ENCODE measurements around the gene DCLK2. TPM values are rescaled to one million over a fixed set of nuclear protein-coding genes. Genes with fewer than 3 reads are reported as not detected.

DCLK2 gene
- total RNA-seq, 3 donors from 2014 or later = 3.4 to 5.2 (median 4.0) TPM

GRCh38 chr4:150056569-150056968 is 21.7 kb upstream of the DCLK2 start:
- Histone ChIP-seq H3K36me3 (no peaks in the 10 kb centered on the region), H3K27me3 (no peaks in the 10 kb centered on the region), H3K27ac (no peak overlapping the region), H3K4me3 (no peak overlapping the region), H3K4me1 (no peaks in the 10 kb centered on the region), H3K9me3 (peaks cover 0 to 4% of the 10 kb centered on the region in 2 donors)
- TF ChIP-seq POLR2A (IDR thresholded peaks at IDR 0.05) = no peak
- no peak for TF ChIP-seq CTCF (IDR thresholded peaks at IDR 0.05)
- no peak for TF ChIP-seq POLR2AphosphoS5 (IDR thresholded peaks at IDR 0.05)
- intact Hi-C loops (cut with DNase I; ENCODE audit: low total_unique reads) = no loop called here
- DNase-seq (ENCODE audit: low spot score in 2 of 2) = no peak

- Histone ChIP-seq H3K27ac (no peak overlapping the region), H3K4me3 (no peak overlapping the region), H3K9me3 (peaks cover 0 to 4% of the 10 kb centered on the region in 2 donors), H3K36me3 (no peaks in the 10 kb centered on the region), H3K27me3 (no peaks in the 10 kb centered on the region), H3K4me1 (no peaks in the 10 kb centered on the region)
- TF ChIP-seq CTCF (IDR thresholded peaks at IDR 0.05) = no peak
- no peak for TF ChIP-seq POLR2AphosphoS5 (IDR thresholded peaks at IDR 0.05)
- no peak for TF ChIP-seq POLR2A (IDR thresholded peaks at IDR 0.05)
- intact Hi-C loops (cut with DNase I; ENCODE audit: low total_unique reads) = no loop called here
- DNase-seq (ENCODE audit: low spot score in 2 of 2) = no peak
Observed at GRCh38 chr4:150061086-150061776, 17.0 kb upstream of the DCLK2 start.

DNA sequence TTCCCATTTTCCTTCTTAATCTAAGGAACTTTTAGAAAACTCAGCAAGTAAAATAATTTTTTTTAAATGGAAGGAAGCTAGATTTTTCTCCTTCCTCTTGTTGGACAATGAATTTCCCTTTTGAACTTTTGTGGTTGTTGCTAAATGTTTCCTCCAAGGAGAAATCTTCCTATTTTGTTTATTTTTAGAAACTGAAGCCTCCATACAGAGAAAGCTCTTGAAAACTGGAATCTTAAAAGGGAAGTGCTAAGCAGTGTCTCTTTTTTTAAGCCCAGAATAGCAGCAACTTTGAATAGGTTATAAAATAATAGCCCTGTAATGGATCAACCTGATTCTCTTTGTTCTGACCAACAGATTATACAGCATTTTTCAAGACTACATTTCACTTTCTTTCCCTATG is 15.1 kb upstream of the DCLK2 start:
- H3K27ac ChIP-seq = no peak overlapping the region
- peaks cover 0 to 4% of the 10 kb centered on the region in 2 donors for H3K9me3 ChIP-seq
- intact Hi-C loops (cut with DNase I; ENCODE audit: low total_unique reads) = no loop called here

DNA sequence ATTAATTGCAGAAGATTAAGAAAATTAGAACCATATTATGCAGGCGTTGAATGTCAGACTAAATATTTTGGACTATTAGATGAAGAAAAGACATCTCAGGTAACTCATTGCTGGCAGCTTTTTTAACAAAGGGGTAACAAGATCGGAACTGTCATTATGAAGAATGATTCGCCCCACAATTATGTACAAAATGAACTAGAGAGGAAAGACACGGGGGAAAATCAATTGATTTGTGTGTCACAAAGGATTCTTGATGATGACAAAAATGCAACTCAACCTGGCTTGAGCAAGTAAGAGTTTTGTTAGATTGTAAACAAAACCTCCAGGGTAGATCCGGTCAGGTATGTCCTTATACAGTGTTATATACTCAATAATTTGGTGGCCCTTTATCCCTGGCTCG is 12.5 kb upstream of the DCLK2 start:
- H3K27me3 ChIP-seq = no peaks in the 10 kb centered on the region
- H3K9me3 ChIP-seq = no peaks in the 10 kb centered on the region
- H3K4me3 ChIP-seq = no peak overlapping the region
- DNase-seq (ENCODE audit: low spot score in 2 of 2) = no peak
- TF ChIP-seq CTCF (IDR thresholded peaks at IDR 0.05) (no peak), POLR2AphosphoS5 (IDR thresholded peaks at IDR 0.05) (no peak), POLR2A (IDR thresholded peaks at IDR 0.05) (no peak)
- H3K36me3 ChIP-seq = no peaks in the 10 kb centered on the region
- intact Hi-C loops (cut with DNase I; ENCODE audit: low total_unique reads) = no loop called here
- H3K4me1 ChIP-seq = no peaks in the 10 kb centered on the region
- H3K27ac ChIP-seq = no peak overlapping the region

More for the DNA sequence above, 15.1 kb upstream of the DCLK2 start:
- no peaks in the 10 kb centered on the region for H3K27me3 ChIP-seq
- H3K4me3 ChIP-seq = no peak overlapping the region
- H3K36me3 ChIP-seq = no peaks in the 10 kb centered on the region
- no peaks in the 10 kb centered on the region for H3K4me1 ChIP-seq
- TF ChIP-seq POLR2AphosphoS5 (IDR thresholded peaks at IDR 0.05) (no peak), POLR2A (IDR thresholded peaks at IDR 0.05) (no peak), CTCF (IDR thresholded peaks at IDR 0.05) (no peak)
- no peak for DNase-seq (ENCODE audit: low spot score in 2 of 2)

GRCh38 chr4:150067859-150068258 is 10.4 kb upstream of the DCLK2 start:
- H3K27ac ChIP-seq = no peak overlapping the region
- intact Hi-C loops (cut with DNase I; ENCODE audit: low total_unique reads) = no loop called here
- no peaks in the 10 kb centered on the region for H3K36me3 ChIP-seq
- DNase-seq (ENCODE audit: low spot score in 2 of 2) = no peak
- H3K27me3 ChIP-seq = no peaks in the 10 kb centered on the region
- no peaks in the 10 kb centered on the region for H3K4me1 ChIP-seq
- no peak for TF ChIP-seq CTCF (IDR thresholded peaks at IDR 0.05)
- no peak for TF ChIP-seq POLR2A (IDR thresholded peaks at IDR 0.05)
- TF ChIP-seq POLR2AphosphoS5 (IDR thresholded peaks at IDR 0.05) = no peak
- no peaks in the 10 kb centered on the region for H3K9me3 ChIP-seq
- H3K4me3 ChIP-seq = no peak overlapping the region
